HEK293 (cell line): ENCODE measurements around the gene VWA5B1.

Source experiments
- CTCF ChIA-PET: fragments of 350-600 bp; formaldehyde crosslinking; extraction: SDS; loops from one replicate; lab custom pipeline; 2021; ENCODE audit warnings: antibody characterized with exemption; lab: Yijun Ruan, JAX
- POLR2A ChIA-PET: fragments of 300-600 bp; formaldehyde crosslinking; extraction: SDS; loops from one replicate; lab custom pipeline; 2020; ENCODE audit warnings: antibody characterized with exemption, inconsistent platforms; lab: Yijun Ruan, JAX
- H3K27ac ChIP-seq: fragments of 200-500 bp; sonication (Bioruptor generic); 2 replicates; pipeline ENCODE4 v1.5.1; 2014; ENCODE audit warnings: low read depth, low read length, control low read depth, inconsistent platforms; ENCODE audit errors: extremely low read depth
- H3K36me3 ChIP-seq, 2 experiments: fragments of 200-500 bp in 1 of 2; sonication (Bioruptor generic) in 1 of 2; 1 replicate in 1 of 2; 2 replicates in 1 of 2; pipeline ENCODE4 v1.5.1; 2014 to 2017; ENCODE audit warnings: inconsistent platforms in 2 of 2, low read length in 2 of 2; ENCODE audit not compliant: control insufficient read depth in 2 of 2, insufficient read depth in 1 of 2
- H3K4me1 ChIP-seq: fragments of 200-500 bp; sonication (Bioruptor generic); 2 replicates; pipeline ENCODE4 v1.5.1; 2014; ENCODE audit warnings: mild to moderate bottlenecking, low read length, inconsistent platforms; ENCODE audit not compliant: control insufficient read depth, insufficient read depth
- H3K4me3 ChIP-seq: 2 replicates; pipeline ENCODE4 v1.5.1; 2011; ENCODE audit warnings: low read depth, mild to moderate bottlenecking, control low read depth, low read length, moderate library complexity
- H3K9me3 ChIP-seq: fragments of 200-500 bp; sonication (Bioruptor generic); 2 replicates; pipeline ENCODE4 v1.5.1; 2014; ENCODE audit warnings: low read depth, low read length, inconsistent platforms; ENCODE audit not compliant: control insufficient read depth, insufficient read depth
- CTCF ChIP-seq: fragments of 450-650 bp; formaldehyde crosslinking; IDR thresholded peaks from 2 replicates; pipeline ENCODE4 v1.5.1; 2016; ENCODE audit warnings: missing biosample characterization, missing genetic modification characterization
- KLF1 ChIP-seq: fragments of 450-650 bp; formaldehyde crosslinking; IDR thresholded peaks from 2 replicates; pipeline ENCODE4 v1.5.1; 2016; ENCODE audit warnings: missing biosample characterization, missing genetic modification characterization
- PBX3 ChIP-seq: sonication (generic); formaldehyde crosslinking; IDR thresholded peaks from 2 replicates; pipeline ENCODE4 v1.8.1; 2022; ENCODE audit warnings: mild to moderate bottlenecking, moderate library complexity, missing genetic modification reagents
- SALL2 ChIP-seq: fragments of 450-650 bp; formaldehyde crosslinking; IDR thresholded peaks from 2 replicates; pipeline ENCODE4 v1.5.0; 2017; ENCODE audit warnings: missing biosample characterization, mild to moderate bottlenecking, missing genetic modification characterization, borderline replicate concordance
- SP3 ChIP-seq: fragments of 450-650 bp; formaldehyde crosslinking; IDR thresholded peaks from 2 replicates; pipeline ENCODE4 v1.5.1; 2016; ENCODE audit warnings: missing biosample characterization, missing genetic modification characterization
- WT1 ChIP-seq: fragments of 450-650 bp; formaldehyde crosslinking; IDR thresholded peaks from 2 replicates; pipeline ENCODE4 v1.5.1; 2016; ENCODE audit warnings: missing biosample characterization, missing genetic modification characterization
- ZBTB49 ChIP-seq: fragments of 450-650 bp; formaldehyde crosslinking; IDR thresholded peaks from 2 replicates; pipeline ENCODE4 v1.5.1; 2016; ENCODE audit warnings: missing biosample characterization, missing genetic modification characterization, low read depth
- ZNF121 ChIP-seq: fragments of 450-650 bp; formaldehyde crosslinking; IDR thresholded peaks from 2 replicates; pipeline ENCODE4 v1.5.1; 2016; ENCODE audit warnings: missing biosample characterization, missing genetic modification characterization
- ZNF148 ChIP-seq: fragments of 450-650 bp; formaldehyde crosslinking; IDR thresholded peaks from 2 replicates; pipeline ENCODE4 v1.5.0; 2017; ENCODE audit warnings: missing biosample characterization, missing genetic modification characterization, borderline replicate concordance
- ZNF155 ChIP-seq: fragments of 450-650 bp; formaldehyde crosslinking; IDR thresholded peaks from 2 replicates; pipeline ENCODE4 v1.5.1; 2016; ENCODE audit warnings: missing biosample characterization, missing genetic modification characterization
- ZNF19 ChIP-seq: fragments of 450-650 bp; formaldehyde crosslinking; IDR thresholded peaks from 2 replicates; pipeline ENCODE4; 2016; ENCODE audit warnings: missing biosample characterization, missing genetic modification characterization, low read depth
- ZNF23 ChIP-seq: fragments of 450-650 bp; formaldehyde crosslinking; IDR thresholded peaks from 2 replicates; pipeline ENCODE4 v1.5.1; 2016; ENCODE audit warnings: missing biosample characterization, missing genetic modification characterization, borderline replicate concordance
- ZNF37A ChIP-seq: fragments of 450-650 bp; IDR thresholded peaks from 2 replicates; pipeline ENCODE4 v1.5.1; 2018; ENCODE audit warnings: missing biosample characterization, missing genetic modification characterization
- ZNF623 ChIP-seq: fragments of 450-650 bp; formaldehyde crosslinking; IDR thresholded peaks from 2 replicates; pipeline ENCODE4 v1.5.1; 2016; ENCODE audit warnings: missing biosample characterization, missing genetic modification characterization
- ZNF626 ChIP-seq: fragments of 450-650 bp; sonication (Bioruptor Pico); formaldehyde crosslinking; IDR thresholded peaks from 2 replicates; pipeline ENCODE4 v1.5.1; 2018; ENCODE audit warnings: missing biosample characterization, missing genetic modification characterization, inconsistent platforms
- ZNF654 ChIP-seq: fragments of 450-650 bp; formaldehyde crosslinking; IDR thresholded peaks from 2 replicates; pipeline ENCODE4 v1.5.1; 2016; ENCODE audit warnings: low read depth, missing biosample characterization, missing genetic modification characterization
- ZNF670 ChIP-seq: fragments of 450-650 bp; formaldehyde crosslinking; IDR thresholded peaks from 2 replicates; pipeline ENCODE4 v1.5.1; 2016; ENCODE audit warnings: missing biosample characterization, missing genetic modification characterization, low read depth
- ZNF747 ChIP-seq: fragments of 450-650 bp; formaldehyde crosslinking; IDR thresholded peaks from 2 replicates; pipeline ENCODE4 v1.5.1; 2016; ENCODE audit warnings: missing biosample characterization, missing genetic modification characterization
- TF ChIP-seq, protein P1 (sequence below): fragments of 450-650 bp; formaldehyde crosslinking; IDR thresholded peaks from 2 replicates; pipeline ENCODE4 v1.5.1; 2016; ENCODE audit warnings: missing biosample characterization, missing genetic modification characterization

VWA5B1 gene

DNA sequence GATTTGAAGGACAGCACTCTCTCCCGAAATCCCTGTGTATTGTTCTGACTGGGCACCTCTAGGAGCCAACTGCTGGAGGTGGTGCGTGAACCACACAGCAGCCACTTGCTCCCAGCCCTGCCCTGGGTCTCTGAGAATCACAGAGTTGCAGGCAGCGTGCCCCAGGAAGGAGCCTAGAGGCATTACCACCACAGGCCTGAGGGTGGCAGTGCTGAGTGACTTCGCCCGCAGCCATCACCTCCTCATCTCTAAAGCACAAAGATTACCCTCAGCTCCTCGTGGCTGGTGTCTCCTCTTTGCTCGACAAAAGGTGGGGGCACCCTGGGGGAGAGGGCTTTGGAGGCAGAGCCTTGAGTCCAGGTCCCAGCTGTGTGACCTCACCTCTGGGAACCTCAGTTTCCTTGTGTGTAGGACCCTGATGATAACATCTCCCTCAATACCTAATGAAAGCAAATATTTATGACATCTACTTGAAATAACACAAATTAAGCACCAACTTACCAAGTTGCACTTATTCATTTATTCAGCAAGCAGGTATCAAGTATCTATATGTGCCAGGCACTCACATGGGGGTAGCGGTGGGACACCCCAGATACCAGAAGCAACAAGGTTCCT lies 86.3 kb downstream of the VWA5B1 start:
- no peak for TF ChIP-seq KLF1
- peak; percentile 32; the same call in 1 of the 2 replicates for TF ChIP-seq CTCF
- TF ChIP-seq WT1: no peak
- TF ChIP-seq ZNF654 (tag by site-specific recombination): peak; percentile 15; the same call in 1 of the 2 replicates
- CTCF ChIA-PET: interaction anchor here (0.6 to 7.0 kb wide), 15 partner anchors 11 to 402 kb away, joined by 3 to 50 read pairs (median 4); no protein-coding TSS in a partner anchor
- POLR2A ChIA-PET: no interaction called here
- H3K4me3 ChIP-seq: no peak overlapping the region
- no peaks in the 10 kb centered on the region for H3K9me3 ChIP-seq
- no peaks in the 10 kb centered on the region for H3K4me1 ChIP-seq
- H3K36me3 ChIP-seq: no peaks in the 10 kb centered on the region
- no peak overlapping the region for H3K27ac ChIP-seq

GRCh38 chr1:20377516-20378270 lies 87.0 kb downstream of the VWA5B1 start:
- H3K4me3 ChIP-seq: no peak overlapping the region
- no peak overlapping the region for H3K27ac ChIP-seq
- no peaks in the 10 kb centered on the region for H3K9me3 ChIP-seq
- H3K36me3 ChIP-seq: no peaks in the 10 kb centered on the region
- no peak for TF ChIP-seq ZNF626 (tag by site-specific recombination)
- peak; percentile 93 for TF ChIP-seq ZNF623 (tag by site-specific recombination)
- H3K4me1 ChIP-seq: no peaks in the 10 kb centered on the region
- ChIA-PET CTCF (interaction anchor here (0.6 to 7.0 kb wide), 17 partner anchors 9 to 402 kb away, joined by 3 to 50 read pairs (median 4); no protein-coding TSS in a partner anchor), POLR2A (no interaction called here)

DNA sequence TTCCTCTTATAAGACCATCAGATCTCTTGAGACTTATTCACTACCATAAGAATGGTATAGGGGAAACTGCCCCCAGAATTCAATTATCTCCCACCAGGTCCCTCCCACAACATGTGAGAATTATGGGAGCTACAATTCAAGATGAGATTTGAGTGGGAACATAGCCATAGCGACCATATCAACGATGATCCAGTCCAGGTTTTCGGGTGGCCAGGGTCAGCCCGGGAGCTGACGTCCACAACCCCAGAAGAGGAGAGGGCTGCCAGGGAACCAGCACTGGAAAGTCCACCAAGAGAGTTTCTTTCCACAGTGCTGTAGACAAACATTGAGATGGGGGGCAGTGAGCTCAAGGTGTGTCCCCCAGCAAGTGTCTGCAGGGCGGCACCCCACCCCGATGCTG lies 88.4 kb downstream of the VWA5B1 start:
- Histone ChIP-seq H3K4me1 (no peaks in the 10 kb centered on the region), H3K4me3 (no peak overlapping the region), H3K27ac (no peak overlapping the region), H3K9me3 (no peaks in the 10 kb centered on the region), H3K36me3 (no peaks in the 10 kb centered on the region)
- POLR2A ChIA-PET: no interaction called here
- CTCF ChIA-PET: interaction anchor here (1.2 to 7.0 kb wide), 3 partner anchors 16 to 166 kb away, joined by 3 to 50 read pairs (median 5); no protein-coding TSS in a partner anchor
- TF ChIP-seq SP3 (tag by site-specific recombination) (no peak), ZNF37A (no peak), PBX3 (no peak), ZNF19 (tag by site-specific recombination) (no peak), SALL2 (tag by site-specific recombination) (no peak), ZNF670 (tag by site-specific recombination) (no peak), ZNF121 (no peak), ZNF155 (tag by site-specific recombination) (no peak), ZNF747 (tag by site-specific recombination) (no peak), ZBTB49 (tag by site-specific recombination) (no peak), ZNF23 (no peak), ZNF148 (tag by site-specific recombination) (no peak)
- TF ChIP-seq, protein P1, sequence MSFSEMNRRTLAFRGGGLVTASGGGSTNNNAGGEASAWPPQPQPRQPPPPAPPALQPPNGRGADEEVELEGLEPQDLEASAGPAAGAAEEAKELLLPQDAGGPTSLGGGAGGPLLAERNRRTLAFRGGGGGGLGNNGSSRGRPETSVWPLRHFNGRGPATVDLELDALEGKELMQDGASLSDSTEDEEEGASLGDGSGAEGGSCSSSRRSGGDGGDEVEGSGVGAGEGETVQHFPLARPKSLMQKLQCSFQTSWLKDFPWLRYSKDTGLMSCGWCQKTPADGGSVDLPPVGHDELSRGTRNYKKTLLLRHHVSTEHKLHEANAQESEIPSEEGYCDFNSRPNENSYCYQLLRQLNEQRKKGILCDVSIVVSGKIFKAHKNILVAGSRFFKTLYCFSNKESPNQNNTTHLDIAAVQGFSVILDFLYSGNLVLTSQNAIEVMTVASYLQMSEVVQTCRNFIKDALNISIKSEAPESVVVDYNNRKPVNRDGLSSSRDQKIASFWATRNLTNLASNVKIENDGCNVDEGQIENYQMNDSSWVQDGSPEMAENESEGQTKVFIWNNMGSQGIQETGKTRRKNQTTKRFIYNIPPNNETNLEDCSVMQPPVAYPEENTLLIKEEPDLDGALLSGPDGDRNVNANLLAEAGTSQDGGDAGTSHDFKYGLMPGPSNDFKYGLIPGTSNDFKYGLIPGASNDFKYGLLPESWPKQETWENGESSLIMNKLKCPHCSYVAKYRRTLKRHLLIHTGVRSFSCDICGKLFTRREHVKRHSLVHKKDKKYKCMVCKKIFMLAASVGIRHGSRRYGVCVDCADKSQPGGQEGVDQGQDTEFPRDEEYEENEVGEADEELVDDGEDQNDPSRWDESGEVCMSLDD (tag by site-specific recombination): no peak
